Stimulated activated CD4-positive, alpha-beta T cell treated with anti-CD3 and anti-CD28 coated beads, TNF-alpha, amount 100 ng/mL, for 4 hours (primary cell): Measurements from ENCODE around the gene FOXK1.
"Not testable (repeated sequence)": the region's sequence is repeated elsewhere in the genome, so short reads cannot be mapped to it uniquely, and the experiment has no call there.

Experiments
- DNase-seq, 3 experiments: peaks; one replicate each; pipeline ENCODE4 v3.0.0-alpha.2; 2020; ENCODE audit warnings: low read depth in 3 of 3

Gene FOXK1

DNA sequence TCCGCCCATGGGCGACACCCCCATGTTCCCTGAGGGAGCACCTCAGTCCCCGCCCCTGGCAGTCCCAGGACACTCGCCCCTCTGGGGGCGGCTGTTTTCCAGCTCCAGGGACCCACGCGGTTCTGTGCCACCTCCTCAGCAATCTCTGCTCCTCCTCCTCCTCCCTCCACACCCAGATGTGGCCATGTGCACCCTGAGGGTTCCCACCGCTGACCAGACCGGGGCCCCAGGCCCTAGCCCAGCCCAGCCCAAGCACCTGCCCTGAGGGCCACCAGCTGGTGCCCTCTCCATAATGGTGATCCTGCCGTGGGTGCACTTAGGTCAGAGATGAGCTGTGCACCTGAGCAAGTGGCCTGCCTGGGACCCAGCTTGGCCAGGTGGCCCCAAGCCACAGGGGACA is 118.4 kb downstream of the FOXK1 start:
- no peak for DNase-seq

DNA sequence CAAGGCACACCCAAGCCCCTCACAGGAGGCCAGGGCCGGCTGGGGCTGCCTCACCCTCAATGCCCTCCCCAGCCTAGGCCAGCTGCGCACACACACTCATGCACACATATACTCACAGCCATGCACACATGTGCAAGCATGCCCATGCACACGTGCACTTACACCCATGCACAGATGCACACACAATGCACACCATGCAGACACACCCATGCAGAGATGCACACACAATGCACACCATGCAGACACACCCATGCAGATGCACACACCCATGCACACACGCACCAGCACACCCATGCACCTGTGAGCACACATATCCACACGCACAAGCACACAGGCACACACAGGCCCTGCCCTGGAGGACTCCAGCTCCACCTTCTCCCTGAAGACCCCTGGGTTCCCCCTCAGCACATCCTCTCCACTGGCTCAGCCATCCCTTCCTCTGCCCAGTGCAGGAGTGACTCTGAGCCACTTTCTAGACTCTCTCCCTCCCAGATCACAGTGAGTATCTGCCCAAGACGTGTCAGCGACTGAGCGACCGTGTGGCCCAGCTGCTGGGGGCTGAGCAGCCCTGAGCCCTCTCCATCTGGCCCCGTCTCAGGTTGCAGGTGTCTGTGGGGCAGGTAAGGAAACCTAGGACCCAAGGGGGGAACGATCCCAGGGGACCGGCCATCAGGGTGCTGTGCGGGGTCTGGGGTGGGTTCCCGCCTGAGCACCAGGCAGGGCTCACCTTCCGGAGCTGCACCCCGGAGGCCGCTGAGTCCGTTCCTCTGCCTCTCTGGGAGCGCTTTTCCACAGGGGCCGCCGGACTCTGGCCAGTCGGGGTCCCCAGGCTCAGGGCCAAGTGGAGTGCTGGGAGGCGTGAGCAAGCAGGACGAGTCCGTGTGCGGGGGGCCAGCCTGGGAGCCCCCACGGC is 119.1 kb downstream of the FOXK1 start:
- DNase-seq = no peak

DNA sequence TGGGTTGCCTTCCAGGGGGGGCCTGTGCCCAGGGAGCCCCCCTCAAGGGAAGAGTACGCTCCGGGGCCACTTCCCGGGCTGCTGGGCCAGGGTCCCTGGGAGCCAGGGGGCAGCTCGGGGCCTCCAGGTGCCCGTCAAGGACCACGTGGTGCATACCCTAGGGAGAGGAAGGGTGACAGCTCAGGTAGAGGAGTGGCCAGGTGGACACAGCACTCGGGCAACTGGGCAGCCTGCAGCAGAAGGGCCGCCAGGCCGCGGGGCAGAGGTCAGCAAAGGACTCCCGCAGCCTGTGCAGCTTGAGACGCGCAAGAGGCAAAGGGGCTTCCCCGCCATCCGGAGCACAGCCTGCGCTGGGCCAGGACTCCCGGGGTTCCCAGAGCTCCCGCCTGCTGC is 119.7 kb downstream of the FOXK1 start:
- no peak for DNase-seq

DNA sequence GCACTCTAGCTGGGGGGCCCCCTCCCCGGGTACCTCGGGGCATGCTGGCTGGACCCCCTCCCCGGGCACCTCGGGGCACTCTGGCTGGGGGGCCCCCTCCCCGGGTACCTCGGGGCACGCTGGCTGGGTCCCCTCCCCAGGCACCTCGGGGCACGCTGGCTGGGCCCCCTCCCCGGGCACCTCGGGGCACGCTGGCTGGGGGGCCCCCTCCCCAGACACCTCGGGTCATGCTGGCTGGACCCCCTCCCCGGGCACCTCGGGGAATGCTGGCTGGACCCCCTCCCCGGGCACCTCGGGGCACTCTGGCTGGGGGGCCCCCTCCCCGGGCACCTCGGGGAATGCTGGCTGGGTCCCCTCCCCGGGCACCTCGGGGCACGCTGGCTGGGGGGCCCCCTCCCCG is 120.5 kb downstream of the FOXK1 start:
- DNase-seq = not testable (repeated sequence)

DNA sequence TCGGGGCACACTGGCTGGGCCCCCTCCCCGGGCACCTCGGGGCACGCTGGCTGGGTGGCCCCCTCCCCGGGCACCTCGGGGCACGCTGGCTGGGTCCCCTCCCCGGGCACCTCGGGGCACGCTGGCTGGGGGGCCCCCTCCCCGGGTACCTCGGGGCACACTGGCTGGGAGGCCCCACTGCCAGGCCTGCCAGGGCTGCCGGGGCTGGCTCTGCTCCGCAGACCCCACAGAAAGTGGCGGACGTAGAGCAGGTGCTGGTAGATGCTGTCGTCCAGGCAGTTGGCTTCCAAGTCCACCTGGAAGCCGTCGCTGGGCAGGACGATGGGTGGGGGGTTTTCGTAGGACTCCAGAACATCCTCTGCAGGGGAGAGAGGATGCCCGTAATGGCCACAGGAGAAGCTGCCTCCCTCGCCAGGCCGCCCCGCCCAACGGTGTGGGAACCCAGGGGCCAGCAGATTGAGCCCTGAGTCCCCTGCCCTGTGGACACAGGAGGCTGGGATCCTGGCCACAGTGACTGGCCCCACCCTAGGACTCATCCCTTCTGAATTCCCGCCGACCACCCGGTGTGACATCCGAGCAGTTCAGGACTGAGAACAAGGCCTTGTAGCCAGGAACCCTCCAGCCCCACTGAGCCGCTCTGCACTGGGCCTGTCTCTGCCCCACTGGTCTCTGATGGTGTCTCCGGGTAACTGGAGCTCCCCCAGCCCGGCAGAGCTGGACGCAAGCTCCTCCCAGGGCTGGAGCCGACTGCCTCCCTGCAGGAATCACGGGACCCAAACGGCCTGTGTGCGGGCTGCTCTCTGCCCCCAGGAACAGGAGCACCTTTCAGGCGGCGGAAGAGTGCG is 121.5 kb downstream of the FOXK1 start:
- DNase-seq = no peak

DNA sequence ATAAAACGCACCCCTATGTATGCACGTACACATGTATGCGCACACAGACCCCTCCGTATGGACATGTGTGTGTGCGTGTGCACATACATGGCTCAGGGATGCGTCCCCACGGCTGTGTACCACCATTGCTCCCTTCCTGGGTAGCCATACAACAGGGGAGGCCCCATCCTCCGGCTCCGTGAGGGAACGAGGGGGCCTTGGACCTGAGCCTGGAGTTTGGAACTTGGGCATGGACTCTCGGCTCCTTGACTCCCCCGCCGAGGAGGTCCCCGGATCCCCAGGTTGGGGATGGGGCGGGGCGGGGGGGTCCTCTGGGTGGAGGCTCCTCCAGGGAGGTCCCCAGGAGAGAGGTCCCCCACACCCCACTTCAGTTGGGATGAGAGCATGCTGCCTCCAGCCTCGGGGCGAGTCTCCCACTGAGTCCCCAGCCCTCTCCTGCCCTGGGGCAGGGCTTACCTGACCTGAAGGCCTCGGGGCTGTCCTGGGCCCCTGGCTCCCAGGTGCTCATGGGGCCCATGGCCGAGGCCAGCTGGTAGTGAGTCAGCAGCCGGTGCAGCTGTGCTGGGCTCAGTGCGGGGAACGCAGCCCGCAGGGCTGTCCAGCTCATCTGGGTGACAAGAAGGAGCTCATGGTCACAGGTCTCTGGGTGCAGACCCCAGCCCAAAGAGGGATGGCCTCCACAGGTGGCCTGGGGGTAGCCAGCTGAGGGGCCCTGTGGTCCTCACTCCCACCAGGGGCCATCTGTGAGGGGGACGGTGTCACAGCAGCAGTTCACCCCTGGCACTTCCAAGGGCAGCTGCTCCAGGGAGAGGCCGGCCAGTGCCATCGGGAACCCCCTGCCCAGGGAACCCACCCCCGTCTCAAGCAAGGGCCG is 123.3 kb downstream of the FOXK1 start:
- DNase-seq = no peak

DNA sequence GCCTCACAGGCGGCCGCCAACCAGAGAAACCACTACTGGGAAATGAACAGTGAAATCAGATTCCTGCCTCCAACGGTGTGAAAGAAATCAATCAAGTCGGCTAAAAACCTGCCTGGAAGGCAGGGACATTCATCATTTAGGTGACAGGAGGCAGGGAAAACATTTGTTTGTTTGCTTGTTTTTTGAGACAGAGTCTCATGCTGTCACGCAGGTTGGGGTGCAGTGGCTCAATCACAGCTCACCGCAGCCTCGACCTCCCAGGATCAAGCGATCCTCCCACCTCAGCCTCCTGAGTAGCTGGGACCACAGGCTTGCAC is 123.8 kb downstream of the FOXK1 start:
- DNase-seq = no peak

DNA sequence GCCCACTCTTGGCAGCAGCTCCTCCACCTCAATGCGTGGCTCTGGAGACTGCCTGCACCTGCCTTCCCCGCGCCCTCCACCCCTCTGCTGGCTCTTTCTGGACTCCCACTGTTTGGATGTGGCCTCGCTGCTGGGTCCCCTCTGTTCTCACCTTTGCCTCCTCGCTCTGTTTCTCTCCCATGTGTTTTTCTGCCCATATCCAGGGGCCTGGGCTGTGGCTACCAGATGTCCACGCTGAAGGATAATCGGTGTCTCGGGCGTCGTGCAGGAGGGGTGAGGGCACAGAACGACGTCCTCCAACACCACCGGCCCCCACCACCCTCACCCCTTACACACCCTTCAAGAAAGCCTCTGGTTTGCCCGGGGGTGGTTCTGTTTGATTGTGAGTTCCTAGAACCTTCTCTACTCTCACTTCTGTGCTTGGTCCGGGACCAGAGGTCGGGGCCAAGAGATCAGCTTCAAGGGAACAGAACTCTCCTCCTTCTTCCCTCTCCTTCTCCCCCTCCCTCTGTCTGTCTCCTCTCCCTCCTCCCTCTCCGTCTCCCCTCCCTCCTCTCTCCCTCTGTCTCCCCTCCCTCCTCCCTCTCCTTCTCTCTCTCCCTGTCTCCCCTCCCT is 125.0 kb downstream of the FOXK1 start:
- DNase-seq = no peak

DNA sequence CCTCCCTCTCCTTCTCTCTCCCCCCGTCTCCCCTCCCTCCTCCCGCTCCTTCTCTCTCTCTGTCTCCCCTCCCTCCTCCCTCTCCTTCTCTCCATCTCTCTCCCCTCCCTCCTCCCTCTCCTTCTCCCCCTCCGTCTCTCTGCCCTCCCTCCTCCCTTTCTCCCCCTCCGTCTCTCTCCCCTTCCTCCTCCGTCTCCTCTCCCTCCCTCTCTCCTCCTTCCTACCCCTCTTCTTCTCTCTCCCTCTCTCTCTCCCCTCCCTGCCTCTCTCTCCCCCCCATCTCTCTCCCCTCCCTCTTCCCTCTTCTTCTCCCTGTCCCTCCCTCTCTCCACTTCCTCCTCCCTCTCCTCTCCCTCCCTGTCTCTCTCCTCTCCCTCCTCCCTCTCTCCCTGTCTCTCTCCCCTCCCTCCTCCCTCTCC is 125.5 kb downstream of the FOXK1 start:
- DNase-seq = no peak

DNA sequence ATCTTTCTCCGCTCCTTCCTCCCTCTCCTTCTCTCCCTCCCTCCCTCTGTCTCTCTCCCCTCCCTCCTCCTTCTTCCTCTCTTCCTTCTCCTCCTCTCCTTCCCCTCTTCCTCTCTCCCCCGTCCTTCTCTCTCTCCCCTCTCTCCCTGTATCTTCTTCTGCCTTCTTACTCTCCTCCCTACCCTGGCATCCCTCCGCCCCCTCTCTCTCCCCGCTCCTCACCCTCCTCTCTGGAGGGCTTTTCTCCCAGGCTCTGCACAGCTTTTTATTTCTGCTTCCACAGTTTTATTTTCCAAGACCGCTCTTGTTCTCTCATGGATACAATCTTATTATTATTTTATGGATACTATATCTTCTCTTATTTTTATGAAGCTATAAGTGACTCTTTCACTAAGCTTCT is 125.9 kb downstream of the FOXK1 start:
- no peak for DNase-seq

DNA sequence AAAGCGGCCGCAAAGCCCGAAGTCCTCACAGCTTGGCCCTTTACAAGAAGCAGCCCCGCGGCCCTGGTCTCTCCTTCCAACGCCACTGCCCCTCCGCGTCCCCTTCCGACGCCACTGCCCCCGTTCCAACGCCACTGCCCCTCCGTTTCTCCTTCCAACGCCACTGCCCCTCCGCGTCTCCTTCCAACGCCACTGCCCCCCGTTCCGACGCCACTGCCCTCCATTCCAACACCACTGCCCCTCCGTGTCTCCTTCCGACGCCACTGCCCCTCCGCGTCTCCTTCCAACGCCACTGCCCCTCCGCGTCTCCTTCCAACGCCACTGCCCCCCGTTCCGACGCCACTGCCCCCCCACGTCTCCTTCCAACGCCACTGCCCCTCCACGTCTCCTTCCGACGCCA is 126.5 kb downstream of the FOXK1 start:
- DNase-seq = no peak

DNA sequence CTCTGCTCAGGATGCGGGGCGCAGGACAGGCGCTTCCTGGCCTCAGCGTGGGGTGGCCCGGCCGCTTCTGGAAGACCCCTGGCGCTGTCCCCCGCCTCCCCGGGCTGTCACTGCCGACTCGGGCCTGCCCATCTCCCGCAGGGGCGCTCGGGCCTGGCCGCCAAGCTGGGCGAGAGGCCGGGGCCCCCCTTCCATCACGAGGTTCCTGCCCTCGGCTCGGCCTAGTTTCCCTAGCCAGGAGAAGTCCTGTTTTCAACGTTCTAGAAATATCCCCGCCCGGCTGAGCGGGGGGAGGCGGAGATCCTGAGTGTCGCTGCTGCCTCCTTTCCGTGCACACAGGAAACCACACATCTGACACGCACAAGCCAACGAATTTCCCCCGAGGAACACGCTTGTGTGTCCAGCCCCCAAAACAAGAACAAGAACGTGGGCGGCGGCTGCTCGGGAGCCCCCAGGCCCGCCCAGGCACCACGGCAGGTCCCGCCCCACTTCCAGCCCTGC is 127.0 kb downstream of the FOXK1 start:
- no peak for DNase-seq

DNA sequence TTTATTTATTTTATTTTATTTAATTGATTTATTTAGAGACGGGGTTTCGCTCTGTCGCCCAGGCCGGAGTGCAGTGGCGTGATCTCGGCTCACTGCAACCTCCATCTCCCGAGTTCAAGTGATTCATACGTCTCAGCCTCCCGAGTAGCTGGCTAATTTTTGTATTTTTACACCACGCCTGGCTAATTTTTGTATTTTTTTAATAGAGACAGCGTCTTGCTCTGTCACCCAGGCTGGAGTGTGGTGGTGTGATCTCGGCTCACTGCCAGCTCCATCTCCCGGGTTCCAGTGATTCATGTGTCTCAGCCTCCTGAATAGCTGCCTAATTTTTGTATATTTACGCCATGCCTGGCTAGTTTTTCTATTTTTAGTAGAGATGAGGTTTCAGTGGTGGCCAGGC is 127.6 kb downstream of the FOXK1 start:
- no peak for DNase-seq

DNA sequence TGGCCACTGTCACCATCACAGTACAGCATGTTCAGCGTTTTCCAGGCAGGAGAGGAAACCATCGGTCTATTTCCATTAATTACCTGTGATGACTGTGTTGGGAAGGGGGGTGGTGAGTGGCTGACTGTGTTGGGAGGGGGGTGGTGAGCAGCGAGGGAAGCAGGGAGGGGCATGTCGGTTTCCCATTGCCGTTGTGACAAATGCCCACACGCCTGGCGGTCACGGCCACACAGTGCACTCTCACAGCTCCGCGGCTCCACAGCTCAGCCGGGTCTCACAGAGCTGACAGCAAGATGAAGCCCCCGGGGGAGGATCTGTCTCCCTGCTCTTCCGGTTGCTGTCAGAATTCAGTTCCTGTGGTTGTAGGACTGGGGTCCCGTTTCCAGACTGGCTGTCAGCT is 132.3 kb downstream of the FOXK1 start:
- DNase-seq = no peak

DNA sequence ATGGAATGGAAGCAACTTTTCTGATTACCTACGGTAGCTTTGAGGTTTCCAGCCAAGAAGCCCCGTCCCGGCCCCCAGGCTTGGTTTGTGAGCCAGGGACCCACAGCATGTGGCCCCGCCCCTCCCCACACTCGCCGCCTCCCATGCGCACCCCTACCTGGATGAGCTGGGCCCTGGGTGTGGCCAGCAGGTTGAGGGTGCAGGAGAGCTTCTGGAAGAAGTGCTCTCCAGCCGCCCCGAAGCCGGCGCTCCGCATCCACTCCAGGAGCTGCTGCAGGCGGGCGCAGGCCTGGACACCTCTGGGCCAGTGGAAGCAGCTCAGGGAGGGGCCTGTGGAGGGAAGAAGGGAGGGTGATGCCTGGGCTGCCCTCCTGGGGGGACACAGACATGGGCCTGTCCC is 133.0 kb downstream of the FOXK1 start:
- DNase-seq = no peak

DNA sequence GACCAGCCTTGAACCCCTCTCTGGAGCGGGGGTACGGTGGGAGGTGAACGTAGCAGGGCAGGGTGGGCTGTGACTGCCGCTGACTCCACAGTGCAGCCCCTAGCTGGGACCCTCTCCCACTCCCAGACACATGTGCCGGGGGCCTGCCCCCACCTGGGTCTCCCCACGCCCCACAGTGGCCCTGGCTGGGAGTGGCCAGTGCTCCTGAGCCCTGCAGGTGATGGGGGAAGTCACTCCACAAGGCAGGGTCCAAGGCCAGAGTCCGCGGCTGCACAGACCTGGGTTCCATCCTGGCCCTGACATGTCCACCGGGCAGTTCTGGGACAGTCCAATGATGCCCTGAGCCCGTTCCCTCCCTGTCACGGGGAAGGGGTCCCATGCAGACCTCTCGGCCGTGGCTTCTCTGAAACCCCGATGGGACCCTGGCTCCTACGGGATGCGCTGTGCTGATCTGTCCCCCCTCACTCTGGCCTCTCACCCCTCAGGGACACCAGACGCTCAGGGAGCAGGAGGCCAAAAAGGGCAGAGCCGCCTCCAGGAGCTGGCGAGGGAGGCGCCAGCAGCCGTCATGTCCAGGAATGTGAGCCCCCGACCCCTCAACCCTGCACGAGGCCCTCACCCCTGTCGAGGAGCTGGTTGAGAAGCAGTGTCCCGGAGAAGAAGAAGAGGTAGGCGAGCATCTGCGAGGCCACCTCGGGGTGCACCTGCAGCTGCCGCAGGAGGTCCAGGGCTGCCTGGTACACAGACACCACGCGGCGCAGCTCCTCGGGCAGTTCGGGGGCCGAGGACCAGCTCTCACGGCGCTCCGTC is 133.7 kb downstream of the FOXK1 start:
- DNase-seq = no peak

DNA sequence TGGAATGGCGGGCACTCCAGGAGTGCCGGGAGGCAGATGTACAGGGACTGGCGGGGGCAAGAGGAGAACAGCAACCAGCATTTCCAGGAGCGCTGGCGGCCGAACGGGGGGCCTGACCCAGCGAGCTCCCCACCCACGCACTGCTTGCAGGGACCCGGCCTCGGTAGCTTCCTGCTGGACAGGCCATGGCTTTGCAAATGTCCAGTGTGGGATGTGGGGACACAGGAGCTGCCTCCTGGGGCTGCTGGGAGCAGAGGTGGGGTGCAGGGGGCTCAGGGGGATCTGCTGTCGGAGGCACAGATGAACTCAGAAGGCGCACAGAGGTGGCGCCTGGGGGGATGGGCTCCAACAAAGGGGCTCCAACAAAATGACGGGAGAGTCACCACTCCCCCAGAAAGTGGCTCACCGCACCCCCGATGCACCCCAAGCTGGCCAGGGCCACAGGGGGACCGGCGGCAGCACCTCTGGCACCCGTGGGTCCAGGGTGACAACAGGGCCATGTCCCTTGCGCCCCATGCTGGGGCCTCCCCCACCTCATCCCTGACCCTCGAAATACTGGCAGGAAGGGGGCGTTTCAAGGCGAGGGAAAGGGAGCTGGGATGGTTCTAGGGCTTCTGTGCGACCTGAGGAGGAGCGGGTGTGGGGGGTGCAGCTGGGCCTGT is 134.5 kb downstream of the FOXK1 start:
- no peak for DNase-seq

DNA sequence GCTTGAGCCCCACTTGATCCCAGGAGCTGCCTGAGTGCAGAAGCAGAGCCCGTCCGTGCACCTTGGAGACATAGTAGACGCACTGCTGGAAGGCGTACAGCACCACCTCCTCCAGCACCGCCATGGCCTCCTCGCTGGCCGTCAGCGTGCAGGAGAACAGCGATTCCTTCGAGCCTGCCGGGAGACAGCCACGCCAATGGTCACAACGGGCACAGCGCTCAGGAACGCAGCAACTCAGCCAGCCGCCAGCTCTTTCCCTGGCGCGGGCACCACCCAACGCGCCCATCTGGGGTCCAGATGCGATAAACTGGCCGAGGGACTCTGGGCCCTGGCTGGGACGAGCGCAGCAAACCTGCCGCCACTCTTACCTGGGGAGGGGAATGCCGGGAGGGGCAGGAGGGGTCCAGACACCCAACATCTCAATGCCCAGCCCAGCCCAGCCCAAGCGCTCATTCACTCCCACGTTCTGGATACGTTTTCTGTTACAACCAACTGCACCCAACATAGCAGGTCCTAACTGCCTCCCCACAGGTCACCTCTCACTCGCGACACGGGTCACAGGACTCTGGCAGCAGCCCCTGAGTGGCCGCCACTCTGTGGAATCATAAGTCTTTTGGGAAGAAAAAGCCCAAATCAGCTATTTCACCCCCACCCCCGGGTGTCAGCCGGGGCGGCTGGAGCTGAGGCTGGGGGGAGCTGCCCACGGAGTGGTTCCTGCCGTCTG is 135.2 kb downstream of the FOXK1 start:
- no peak for DNase-seq

DNA sequence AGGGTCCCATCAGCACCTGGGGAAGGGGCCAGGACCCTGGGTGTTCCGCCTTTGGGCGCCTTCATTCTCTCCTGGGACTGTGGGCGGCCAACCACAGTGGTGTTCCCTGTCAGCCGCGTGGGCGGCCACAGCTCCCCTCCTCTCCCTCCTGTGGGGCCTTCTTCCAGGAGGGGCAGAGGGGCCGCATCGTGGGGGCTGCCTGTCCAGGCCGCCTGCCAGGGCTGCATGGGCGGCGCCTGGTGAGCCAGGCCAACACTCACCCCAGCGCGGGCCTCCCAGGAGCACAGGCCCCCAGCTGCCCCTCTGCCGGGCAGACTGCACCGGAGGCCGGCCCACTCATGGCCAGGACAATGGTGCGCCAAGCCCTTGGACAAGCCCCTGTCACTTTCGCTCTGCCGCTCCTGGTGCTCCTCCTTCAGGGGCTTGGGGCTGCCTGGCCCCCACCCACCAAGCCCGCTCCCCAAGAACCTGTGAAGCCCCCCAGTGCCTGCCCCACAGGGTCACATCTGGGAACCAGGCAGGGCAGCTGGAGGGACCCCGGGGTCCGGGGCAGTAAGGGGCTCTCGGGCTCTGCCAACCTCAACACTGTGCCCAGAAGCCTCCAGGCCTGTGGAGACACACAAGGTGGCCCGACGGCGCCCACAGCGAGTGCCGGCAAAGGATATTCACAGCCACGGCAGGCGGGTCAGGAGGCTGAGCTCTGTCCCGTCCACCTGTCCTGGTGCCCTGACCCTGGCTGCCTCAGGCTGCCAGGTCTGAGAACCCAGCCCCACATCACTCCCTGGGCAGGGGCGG is 136.1 kb downstream of the FOXK1 start:
- no peak for DNase-seq
